Naive thymus-derived CD8-positive, alpha-beta T cell (primary cell): ENCODE results near the gene SREBF2. TPM values are rescaled to one million over a fixed set of nuclear protein-coding genes. Genes with fewer than 3 reads are reported as not detected.
A peak's percentile ranks its signal among the peaks of the same experiment; 100 is the strongest.
"Not testable (repeated sequence)": the region's sequence is repeated elsewhere in the genome, so short reads cannot be mapped to it uniquely, and the experiment has no call there.

ENCODE experiments used
- ATAC-seq, 2 donors: fragments of 150-1000 bp; cut with Tn5 transposase in 1 of 2; sonication (Bioruptor Pico), chemical (Tn5 transposase) in 1 of 2; 1 replicate in 1 of 2; 2 replicates in 1 of 2; pipeline ENCODE4 v1.10.0; 2021; ENCODE audit warnings: mild to moderate bottlenecking in 2 of 2, moderate library complexity in 2 of 2
- POLR2A ChIA-PET: fragments of 350-600 bp; sonication (Branson Sonifier 250); formaldehyde crosslinking; loops from one replicate; lab custom pipeline; 2021; ENCODE audit warnings: antibody characterized with exemption; lab: Charles Lee
- DNase-seq, 10 donors: peaks; one replicate each; pipeline versions ENCODE4 v3.0.0 to v3.0.0-alpha.2; 2020 to 2022
- H3K27ac Mint-ChIP-seq, 10 donors: one replicate each; pipeline ENCODE4 v1.8.0; 2020 to 2022; ENCODE audit warnings: mild to moderate bottlenecking in 10 of 10, mixed read lengths in 10 of 10, moderate library complexity in 4 of 10, inconsistent platforms in 1 of 10
- H3K27me3 Mint-ChIP-seq, 5 donors: one replicate each; pipeline ENCODE4 v1.8.0; 2021 to 2022; ENCODE audit warnings: mixed read lengths in 5 of 5
- H3K36me3 Mint-ChIP-seq, 3 donors: one replicate each; pipeline ENCODE4 v1.8.0; 2020 to 2022; ENCODE audit warnings: mixed read lengths in 3 of 3, mild to moderate bottlenecking in 2 of 3, inconsistent platforms in 1 of 3
- H3K4me1 Mint-ChIP-seq, 4 donors: one replicate each; pipeline ENCODE4 v1.8.0; 2021 to 2022; ENCODE audit warnings: mixed read lengths in 4 of 4
- H3K4me3 Mint-ChIP-seq, 10 donors: one replicate each; pipeline ENCODE4 v1.8.0; 2020 to 2022; ENCODE audit warnings: mild to moderate bottlenecking in 10 of 10, mixed read lengths in 10 of 10, moderate library complexity in 6 of 10, inconsistent platforms in 1 of 10
- H3K9me3 Mint-ChIP-seq, 9 donors: one replicate each; pipeline ENCODE4 v1.8.0; 2020 to 2022; ENCODE audit warnings: mixed read lengths in 9 of 9, mild to moderate bottlenecking in 3 of 9, inconsistent platforms in 1 of 9, moderate library complexity in 1 of 9
- polyA plus RNA-seq, 3 donors: library from polyadenylated mRNA; unstranded; fragments of 300-500 nt; fragmentation: Illumina TruSeq; gene quantifications; one replicate each; pipeline ENCODE4 v1.2.3, GENCODE V29; 2021
- total RNA-seq, 8 experiments: library from RNA in 2 of 8; stranded (reverse) in 2 of 8; gene quantifications; one replicate each; pipeline ENCODE4 v1.2.3 and lab custom pipeline; 2021 to 2026

SREBF2 gene
- total and polyA plus RNA-seq, 5 experiments from 2014 or later = 16.3 to 106 (median 21.9) TPM

- H3K4me3 Mint-ChIP-seq, DNase-seq, POLR2A ChIA-PET, H3K9me3 Mint-ChIP-seq, H3K27me3 Mint-ChIP-seq, H3K27ac Mint-ChIP-seq, ATAC-seq: not testable (repeated sequence)
- Mint-ChIP-seq H3K36me3 (peaks cover 0 to 72% (median 12%) of the 10 kb centered on the region in 3 donors), H3K4me1 (peaks cover 10 to 39% (median 28%) of the 10 kb centered on the region in 4 donors)
Observed at GRCh38 chr22:41870081-41870480, 37.2 kb downstream of the SREBF2 start.

DNA sequence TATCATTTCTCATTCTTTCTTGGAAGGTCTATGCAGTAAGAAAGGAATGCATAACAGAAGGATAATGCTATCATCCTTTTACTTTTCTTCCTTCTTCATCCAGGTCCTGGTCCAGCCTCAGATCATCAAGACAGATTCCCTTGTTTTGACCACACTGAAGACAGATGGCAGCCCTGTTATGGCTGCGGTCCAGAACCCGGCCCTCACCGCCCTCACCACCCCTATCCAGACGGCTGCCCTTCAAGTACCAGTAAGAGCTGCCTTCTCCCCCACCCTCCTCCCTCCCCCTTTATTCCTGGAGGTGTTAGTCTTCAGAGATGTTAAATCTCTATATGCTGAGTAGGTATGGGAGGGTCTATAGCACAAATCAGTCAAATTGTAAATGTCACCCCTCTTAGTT lies 37.9 kb downstream of the SREBF2 start:
- Mint-ChIP-seq H3K4me3 (no peak overlapping the region), H3K27me3 (no peaks in the 10 kb centered on the region), H3K9me3 (no peaks in the 10 kb centered on the region), H3K36me3 (peaks cover 0 to 77% (median 15%) of the 10 kb centered on the region in 3 donors), H3K4me1 (peaks cover 8 to 39% (median 27%) of the 10 kb centered on the region in 4 donors), H3K27ac (peak overlapping the region in 6 of 10 donors; percentile 26 to 84 (median 60))
- ATAC-seq = no peak
- no peak for DNase-seq
- POLR2A ChIA-PET = no interaction called here

DNA sequence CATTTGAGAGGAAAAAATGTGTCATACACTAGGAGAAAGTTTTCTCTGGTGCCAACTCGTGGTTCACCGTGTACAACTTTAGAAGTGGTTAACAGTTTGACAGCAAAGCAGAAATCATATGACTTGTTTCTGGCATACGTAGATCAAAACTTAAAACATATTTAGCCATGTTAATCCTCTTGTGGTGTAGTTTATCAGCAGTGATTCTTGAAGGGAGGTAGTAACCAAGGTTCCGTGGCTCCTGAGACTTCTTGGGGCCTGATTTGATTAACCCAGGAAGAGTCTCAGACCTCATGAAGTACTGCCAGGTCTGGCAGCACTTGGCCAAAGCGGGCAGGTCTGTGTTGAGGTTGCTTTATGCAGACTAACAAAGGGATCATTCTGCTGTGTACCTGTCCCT lies 40.5 kb downstream of the SREBF2 start:
- Mint-ChIP-seq H3K4me3 (peak overlapping the region; percentile 2 to 60 (median 48)), H3K36me3 (peaks cover 4 to 80% (median 18%) of the 10 kb centered on the region in 3 donors), H3K4me1 (peaks cover 13 to 48% (median 39%) of the 10 kb centered on the region in 4 donors), H3K27me3 (no peaks in the 10 kb centered on the region), H3K27ac (peak overlapping the region; percentile 84 to 96 (median 94)), H3K9me3 (no peaks in the 10 kb centered on the region)
- peak; percentile 88 to 97 for ATAC-seq
- peak in 8 of 10 donors; percentile 24 to 78 (median 56) for DNase-seq
- POLR2A ChIA-PET = no interaction called here

GRCh38 chr22:41874090-41874489 lies 41.2 kb downstream of the SREBF2 start:
- peak overlapping the region in 9 of 10 donors; percentile 84 to 96 (median 95) for H3K27ac Mint-ChIP-seq

DNA sequence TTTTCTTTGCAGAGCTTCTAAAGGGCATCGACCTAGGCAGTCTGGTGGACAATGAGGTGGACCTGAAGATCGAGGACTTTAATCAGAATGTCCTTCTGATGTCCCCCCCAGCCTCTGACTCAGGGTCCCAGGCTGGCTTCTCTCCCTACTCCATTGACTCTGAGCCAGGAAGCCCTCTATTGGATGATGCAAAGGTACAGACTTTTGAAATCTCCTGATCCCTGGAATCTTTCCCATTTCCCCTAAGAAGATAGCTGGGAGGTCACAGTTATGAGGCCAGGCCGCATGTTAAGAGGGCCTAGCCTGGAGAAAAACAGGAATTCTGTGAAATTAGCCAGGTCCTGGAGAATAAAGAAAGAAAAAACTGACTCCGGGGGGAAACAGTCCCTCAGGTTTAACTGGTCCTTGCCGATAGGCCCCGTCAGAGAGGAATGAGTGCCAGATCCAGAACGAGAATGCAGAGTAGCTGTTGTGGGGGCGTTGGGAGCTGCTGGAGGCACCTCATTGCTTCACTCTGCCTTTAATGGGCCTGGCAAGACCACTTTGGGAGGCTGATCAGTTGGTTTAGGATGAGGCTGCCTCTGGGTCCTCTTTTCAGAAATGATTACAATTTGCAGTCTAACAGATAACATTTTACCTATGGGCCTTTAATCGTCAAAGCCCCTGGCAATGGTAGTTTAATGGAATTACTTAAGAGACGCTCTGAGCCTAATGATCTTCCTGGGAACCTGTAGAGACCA lies 42.8 kb downstream of the SREBF2 start:
- POLR2A ChIA-PET = no interaction called here
- Mint-ChIP-seq H3K4me1 (peaks cover 16 to 48% (median 39%) of the 10 kb centered on the region in 4 donors), H3K36me3 (peaks cover 4 to 76% (median 18%) of the 10 kb centered on the region in 3 donors), H3K27ac (peak overlapping the region in 6 of 10 donors; percentile 44 to 96 (median 72)), H3K4me3 (no peak overlapping the region), H3K27me3 (no peaks in the 10 kb centered on the region), H3K9me3 (no peaks in the 10 kb centered on the region)
- ATAC-seq = no peak
- no peak for DNase-seq

More at GRCh38 chr22:41874090-41874489, 41.2 kb downstream of the SREBF2 start:
- ATAC-seq (no peak), DNase-seq (no peak)
- H3K4me3 Mint-ChIP-seq = no peak overlapping the region
- H3K9me3 Mint-ChIP-seq = no peaks in the 10 kb centered on the region
- POLR2A ChIA-PET = no interaction called here
- H3K36me3 Mint-ChIP-seq = peaks cover 4 to 79% (median 18%) of the 10 kb centered on the region in 3 donors
- H3K27me3 Mint-ChIP-seq = no peaks in the 10 kb centered on the region
- peaks cover 14 to 48% (median 39%) of the 10 kb centered on the region in 4 donors for H3K4me1 Mint-ChIP-seq

DNA sequence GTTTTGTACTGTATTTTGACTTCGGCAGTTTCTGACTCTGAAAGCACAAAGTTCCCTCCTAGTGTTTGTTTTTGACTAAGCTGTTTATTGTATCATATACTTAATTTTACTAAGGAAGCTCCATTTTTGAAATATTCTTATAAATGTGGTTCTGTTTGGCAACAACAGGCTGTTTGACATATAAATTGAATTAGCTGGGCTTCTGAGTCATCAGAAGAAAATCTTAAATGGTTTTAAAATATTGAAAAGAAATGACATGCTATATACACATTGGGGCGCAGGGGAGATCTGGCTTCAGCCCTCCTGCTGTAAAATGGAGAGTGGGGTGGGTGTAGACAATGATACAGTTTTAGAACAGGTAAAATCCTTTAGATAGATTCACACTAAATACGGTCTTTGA lies 43.4 kb downstream of the SREBF2 start:
- DNase-seq (no peak), ATAC-seq (no peak)
- POLR2A ChIA-PET = no interaction called here
- peaks cover 17 to 45% (median 39%) of the 10 kb centered on the region in 4 donors for H3K4me1 Mint-ChIP-seq
- no peak overlapping the region for H3K4me3 Mint-ChIP-seq
- peaks cover 7 to 76% (median 22%) of the 10 kb centered on the region in 3 donors for H3K36me3 Mint-ChIP-seq
- no peaks in the 10 kb centered on the region for H3K9me3 Mint-ChIP-seq
- H3K27me3 Mint-ChIP-seq = no peaks in the 10 kb centered on the region
- H3K27ac Mint-ChIP-seq = peak overlapping the region in 5 of 10 donors; percentile 6 to 76 (median 40)

DNA sequence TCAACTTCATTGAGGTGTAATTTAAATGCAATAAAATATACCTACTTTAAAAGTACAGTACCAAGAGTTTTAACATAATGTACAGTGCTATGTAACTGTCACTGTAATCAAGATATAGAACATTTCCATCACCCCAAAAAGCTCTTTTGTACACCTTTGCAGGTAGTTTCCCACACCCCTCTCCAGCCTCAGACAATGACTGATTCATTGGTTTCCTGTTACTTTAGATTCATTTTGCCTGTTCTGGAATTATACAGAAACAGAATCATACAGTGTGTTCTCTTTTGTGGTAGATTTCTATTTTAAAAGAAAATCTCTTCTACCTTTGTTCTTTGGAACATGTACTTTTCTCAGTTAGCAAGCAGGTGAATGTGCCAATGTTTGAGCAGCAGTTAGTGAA lies 43.8 kb downstream of the SREBF2 start:
- Mint-ChIP-seq H3K4me1 (peaks cover 18 to 43% (median 39%) of the 10 kb centered on the region in 4 donors), H3K27me3 (no peaks in the 10 kb centered on the region), H3K9me3 (no peaks in the 10 kb centered on the region), H3K4me3 (no peak overlapping the region), H3K36me3 (peaks cover 9 to 77% (median 26%) of the 10 kb centered on the region in 3 donors), H3K27ac (peak overlapping the region in 4 of 10 donors; percentile 27 to 76 (median 52))
- ATAC-seq = peak in 1 of 2 donors; percentile 6
- POLR2A ChIA-PET = no interaction called here
- no peak for DNase-seq

DNA sequence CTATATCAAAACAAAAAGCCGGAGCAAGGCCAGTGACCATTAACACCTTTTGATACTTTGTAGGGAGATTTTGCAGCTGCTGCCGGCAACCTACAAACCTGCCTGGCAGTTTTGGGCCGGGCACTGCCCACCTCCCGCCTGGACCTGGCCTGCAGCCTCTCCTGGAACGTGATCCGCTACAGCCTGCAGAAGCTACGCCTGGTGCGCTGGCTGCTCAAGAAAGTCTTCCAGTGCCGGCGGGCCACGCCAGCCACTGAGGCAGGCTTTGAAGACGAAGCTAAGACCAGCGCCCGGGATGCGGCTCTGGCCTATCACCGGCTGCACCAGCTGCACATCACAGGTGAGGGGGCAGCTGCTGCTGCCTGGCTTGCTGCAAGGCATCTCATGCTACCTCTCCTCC lies 47.7 kb downstream of the SREBF2 start:
- Mint-ChIP-seq H3K36me3 (peaks cover 9 to 88% (median 31%) of the 10 kb centered on the region in 3 donors), H3K27me3 (no peaks in the 10 kb centered on the region), H3K27ac (no peak overlapping the region), H3K4me3 (no peak overlapping the region), H3K9me3 (no peaks in the 10 kb centered on the region), H3K4me1 (peaks cover 9 to 20% (median 19%) of the 10 kb centered on the region in 4 donors)
- DNase-seq (no peak), ATAC-seq (no peak)
- POLR2A ChIA-PET = interaction anchor here (0.7 to 2.2 kb wide), 2 partner anchors 47 to 67 kb away, joined by 4 read pairs; partner anchors contain the start of gene SREBF2

DNA sequence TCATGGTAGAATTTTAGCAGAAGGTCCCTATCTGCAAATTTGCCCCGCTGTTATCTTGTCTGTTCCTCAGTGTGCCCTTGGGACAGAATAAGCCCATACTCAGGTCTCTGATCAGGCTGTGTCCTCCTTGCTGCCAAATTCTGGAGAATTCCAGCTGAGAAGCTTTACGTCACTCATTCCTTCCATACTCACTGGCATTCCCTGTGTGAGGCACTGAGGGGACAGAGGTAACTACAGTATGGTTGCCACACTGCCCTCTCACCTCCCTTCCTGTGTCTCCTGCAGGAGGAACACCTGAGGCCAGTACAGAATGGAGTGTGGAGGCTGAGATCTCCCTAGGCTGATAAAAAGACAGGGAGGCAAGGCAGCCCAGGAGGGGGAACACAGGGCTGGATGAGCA lies 50.5 kb downstream of the SREBF2 start:
- no peaks in the 10 kb centered on the region for H3K9me3 Mint-ChIP-seq
- peaks cover 9 to 88% (median 31%) of the 10 kb centered on the region in 3 donors for H3K36me3 Mint-ChIP-seq
- H3K4me3 Mint-ChIP-seq = no peak overlapping the region
- H3K27me3 Mint-ChIP-seq = no peaks in the 10 kb centered on the region
- ATAC-seq (no peak), DNase-seq (no peak)
- peak overlapping the region in 2 of 10 donors; percentile 36 to 51 for H3K27ac Mint-ChIP-seq
- POLR2A ChIA-PET = no interaction called here
- H3K4me1 Mint-ChIP-seq = peaks cover 0 to 6% (median 2%) of the 10 kb centered on the region in 4 donors

- DNase-seq (no peak), ATAC-seq (no peak)
- H3K9me3 Mint-ChIP-seq = no peaks in the 10 kb centered on the region
- peaks cover 9 to 94% (median 37%) of the 10 kb centered on the region in 3 donors for H3K36me3 Mint-ChIP-seq
- no peaks in the 10 kb centered on the region for H3K27me3 Mint-ChIP-seq
- H3K27ac Mint-ChIP-seq = no peak overlapping the region
- H3K4me3 Mint-ChIP-seq = no peak overlapping the region
- POLR2A ChIA-PET = no interaction called here
- H3K4me1 Mint-ChIP-seq = peaks cover 0 to 6% (median 4%) of the 10 kb centered on the region in 4 donors
Observed at GRCh38 chr22:41885116-41885515, 52.2 kb downstream of the SREBF2 start.

DNA sequence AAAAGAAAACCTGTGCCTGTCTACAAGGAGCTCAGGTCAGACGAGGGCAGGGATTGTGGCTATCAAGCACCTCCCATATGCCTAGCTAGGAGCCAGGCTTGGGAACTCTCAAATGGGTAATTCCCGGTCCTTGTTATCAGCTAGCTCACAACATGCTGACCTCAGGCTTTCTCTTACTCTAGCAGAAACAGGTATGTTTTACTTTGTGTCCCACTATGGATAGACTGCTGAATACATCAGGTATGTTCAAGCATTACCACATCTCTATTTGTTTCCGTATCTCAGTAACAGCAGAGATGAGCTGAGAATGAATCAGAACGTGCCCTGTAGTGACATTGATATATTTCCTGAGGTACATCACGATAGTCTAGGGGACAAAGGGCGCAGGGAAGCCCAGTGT lies 52.6 kb downstream of the SREBF2 start:
- no peak overlapping the region for H3K27ac Mint-ChIP-seq

DNA sequence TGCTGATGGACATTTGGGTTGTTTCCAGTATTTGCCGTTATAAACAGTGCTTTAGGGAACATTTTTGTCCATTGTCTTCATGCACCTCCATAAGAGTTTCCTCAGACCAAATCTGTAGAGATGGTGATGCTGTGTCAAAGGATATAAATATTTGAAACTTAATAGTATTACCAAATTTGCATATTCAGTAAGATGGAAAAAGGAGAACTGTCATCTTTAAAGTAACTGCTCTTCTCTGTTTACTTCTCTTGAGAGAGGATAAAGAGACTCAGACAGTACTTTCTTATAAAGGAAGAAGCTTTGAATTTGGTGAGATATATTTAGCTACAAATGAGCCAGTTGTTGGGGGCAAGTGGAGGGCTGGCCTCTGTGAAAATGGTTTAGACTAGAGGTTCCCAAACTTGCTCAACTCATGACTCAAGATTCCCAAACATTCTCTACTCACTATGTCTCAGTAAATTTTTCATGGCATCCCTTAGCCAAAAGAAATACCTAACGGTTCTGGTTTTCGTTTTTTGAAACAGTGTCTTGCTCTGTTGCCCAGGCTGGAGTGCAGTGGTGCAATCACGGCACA lies 55.8 kb downstream of the SREBF2 start:
- peak overlapping the region in 1 of 10 donors; percentile 11 for H3K27ac Mint-ChIP-seq
- H3K27me3 Mint-ChIP-seq = no peaks in the 10 kb centered on the region
- DNase-seq (no peak), ATAC-seq (no peak)
- POLR2A ChIA-PET = interaction anchor here (0.8 kb wide), 1 partner anchor 88 kb away, joined by 3 read pairs; the partner anchor contains the start of gene CCDC134
- H3K4me3 Mint-ChIP-seq = no peak overlapping the region
- peaks cover 4 to 83% (median 27%) of the 10 kb centered on the region in 3 donors for H3K36me3 Mint-ChIP-seq
- no peaks in the 10 kb centered on the region for H3K9me3 Mint-ChIP-seq
- H3K4me1 Mint-ChIP-seq = peaks cover 0 to 6% (median 1%) of the 10 kb centered on the region in 4 donors

More for the DNA sequence above, 52.6 kb downstream of the SREBF2 start:
- DNase-seq (no peak), ATAC-seq (no peak)
- H3K4me1 Mint-ChIP-seq = peaks cover 0 to 6% (median 4%) of the 10 kb centered on the region in 4 donors
- H3K27me3 Mint-ChIP-seq = no peaks in the 10 kb centered on the region
- POLR2A ChIA-PET = no interaction called here
- H3K36me3 Mint-ChIP-seq = peaks cover 9 to 93% (median 37%) of the 10 kb centered on the region in 3 donors
- H3K4me3 Mint-ChIP-seq = no peak overlapping the region
- H3K9me3 Mint-ChIP-seq = no peaks in the 10 kb centered on the region

- Mint-ChIP-seq H3K36me3 (peaks cover 0 to 85% (median 17%) of the 10 kb centered on the region in 3 donors), H3K4me1 (peaks cover 0 to 6% (median 1%) of the 10 kb centered on the region in 4 donors), H3K9me3 (no peaks in the 10 kb centered on the region), H3K4me3 (no peak overlapping the region), H3K27ac (no peak overlapping the region), H3K27me3 (no peaks in the 10 kb centered on the region)
- POLR2A ChIA-PET = no interaction called here
- DNase-seq (no peak), ATAC-seq (no peak)
Observed at GRCh38 chr22:41891407-41891806, 58.5 kb downstream of the SREBF2 start.
